GM19023 (cell line): Measurements from ENCODE around the gene CDON.

Experiments
- ATAC-seq: cut with Tn5 transposase; IDR thresholded peaks from one replicate; pipeline ENCODE4 v1.9.1; 2021; ENCODE audit warnings: mild to moderate bottlenecking, moderate library complexity; ENCODE audit not compliant: unreplicated experiment

Gene CDON

GRCh38 chr11:125946712-125947418 is 115.8 kb downstream of the CDON start:
- no peak for ATAC-seq

- ATAC-seq = no peak
Measured at GRCh38 chr11:125945797-125946520, 116.7 kb downstream of the CDON start, which contains the start of gene VSIG10L2. Gene VSIG10L2, plus strand, starts transcription at chr11:125946044. Its CDS starts 12 bp downstream, at chr11:125946056.

GRCh38 chr11:125945011-125945796 is 117.5 kb downstream of the CDON start:
- ATAC-seq = no peak

- no peak for ATAC-seq
Measured at GRCh38 chr11:125944350-125945010, 118.2 kb downstream of the CDON start.

- no peak for ATAC-seq
Measured at GRCh38 chr11:125943661-125944349, 118.9 kb downstream of the CDON start.

GRCh38 chr11:125942771-125943428 is 119.8 kb downstream of the CDON start:
- ATAC-seq = no peak

GRCh38 chr11:125941619-125942611 is 120.8 kb downstream of the CDON start:
- no peak for ATAC-seq

- no peak for ATAC-seq
Measured at GRCh38 chr11:125941267-125941618, 121.4 kb downstream of the CDON start.

GRCh38 chr11:125940145-125940544 is 122.5 kb downstream of the CDON start:
- ATAC-seq = no peak

GRCh38 chr11:125939081-125939521 is 123.6 kb downstream of the CDON start:
- ATAC-seq = no peak

GRCh38 chr11:125938418-125938817 is 124.2 kb downstream of the CDON start:
- ATAC-seq = no peak

- no peak for ATAC-seq
Measured at GRCh38 chr11:125935618-125936199, 127.0 kb downstream of the CDON start.

GRCh38 chr11:125935056-125935455 is 127.6 kb downstream of the CDON start:
- ATAC-seq = no peak

GRCh38 chr11:125934473-125934872 is 128.2 kb downstream of the CDON start:
- no peak for ATAC-seq

- ATAC-seq = no peak
Measured at GRCh38 chr11:125933030-125933813, 129.4 kb downstream of the CDON start.

GRCh38 chr11:125932301-125932700 is 130.4 kb downstream of the CDON start:
- ATAC-seq = no peak

GRCh38 chr11:125931668-125932067 is 131.0 kb downstream of the CDON start:
- ATAC-seq = no peak

- ATAC-seq = no peak
Measured at GRCh38 chr11:125931116-125931515, 131.6 kb downstream of the CDON start.
